GM21717 (cell line): Measurements from ENCODE around the gene HOXD9.

ENCODE experiments used
- ATAC-seq: cut with Tn5 transposase; IDR thresholded peaks from one replicate; pipeline ENCODE4 v1.9.1; 2021; ENCODE audit warnings: mild to moderate bottlenecking, moderate library complexity; ENCODE audit not compliant: unreplicated experiment

Gene HOXD9

GRCh38 chr2:176152350-176153181 lies 30.0 kb downstream of the HOXD9 start:
- no peak for ATAC-seq

DNA sequence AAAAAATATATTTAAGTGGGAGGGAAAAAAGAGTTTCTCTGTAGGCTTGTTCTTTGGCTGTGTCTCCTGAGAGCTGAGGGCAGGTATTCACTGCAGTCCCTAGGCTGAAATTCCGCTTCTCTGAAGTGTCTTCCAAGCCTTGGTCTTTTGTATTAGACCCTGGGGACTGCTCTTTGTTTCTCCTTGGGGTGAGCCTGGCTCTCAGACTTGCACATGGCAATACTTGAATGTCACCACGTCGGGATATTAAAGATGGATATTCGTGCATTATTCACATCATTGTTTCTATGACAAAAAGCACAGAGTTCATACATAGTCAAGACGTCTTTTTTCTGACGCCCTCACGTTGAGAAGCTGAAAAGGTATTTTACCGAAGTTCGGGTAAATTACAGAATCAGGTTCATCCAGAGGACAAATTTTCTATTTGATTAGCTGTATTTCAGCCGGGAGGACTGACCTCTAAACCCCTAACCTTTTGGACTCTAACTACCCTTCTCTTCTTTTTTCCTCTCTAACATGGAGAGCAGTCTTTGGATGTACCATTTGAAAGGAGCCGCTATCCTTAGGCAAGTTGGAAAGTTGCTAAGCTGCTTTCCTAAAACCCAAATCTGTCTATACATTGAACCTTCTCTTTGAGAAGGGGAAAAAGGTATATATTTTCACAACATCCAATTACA lies 32.2 kb downstream of the HOXD9 start:
- no peak for ATAC-seq

DNA sequence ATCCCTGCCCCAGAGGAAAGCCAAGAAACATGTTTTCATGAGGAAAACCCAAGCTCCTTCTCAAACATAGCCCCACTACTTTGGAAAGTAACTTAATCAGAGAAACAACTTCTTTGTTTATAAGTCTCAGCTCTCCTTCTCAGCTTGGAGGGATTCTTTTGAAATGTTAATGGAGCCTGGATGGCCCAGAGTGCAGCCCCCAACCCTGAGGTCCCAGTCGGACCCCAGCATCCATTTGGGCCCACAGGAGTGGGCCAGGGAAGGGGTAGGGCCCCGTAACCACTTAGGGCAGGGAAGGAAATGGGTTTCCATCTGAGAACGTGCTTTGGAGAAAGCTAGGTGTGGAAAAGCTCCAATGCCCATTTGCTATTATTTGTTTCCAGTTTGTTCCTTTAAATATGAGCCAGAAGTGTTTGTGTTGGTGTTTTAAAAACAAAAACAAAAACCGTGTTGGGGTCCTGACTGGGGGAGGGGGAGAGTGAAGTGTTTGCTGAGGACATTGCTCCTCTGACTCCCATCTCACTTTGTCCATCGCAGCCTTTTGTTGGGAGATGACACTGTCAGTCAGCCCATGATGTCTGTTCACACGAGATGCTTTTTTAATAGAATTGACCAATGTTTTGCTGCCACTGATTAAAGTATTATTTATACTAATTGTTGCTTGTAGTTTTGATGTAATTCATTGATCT lies 33.0 kb downstream of the HOXD9 start:
- no peak for ATAC-seq

- no peak for ATAC-seq
Measured at GRCh38 chr2:176156301-176156806, 33.8 kb downstream of the HOXD9 start.

DNA sequence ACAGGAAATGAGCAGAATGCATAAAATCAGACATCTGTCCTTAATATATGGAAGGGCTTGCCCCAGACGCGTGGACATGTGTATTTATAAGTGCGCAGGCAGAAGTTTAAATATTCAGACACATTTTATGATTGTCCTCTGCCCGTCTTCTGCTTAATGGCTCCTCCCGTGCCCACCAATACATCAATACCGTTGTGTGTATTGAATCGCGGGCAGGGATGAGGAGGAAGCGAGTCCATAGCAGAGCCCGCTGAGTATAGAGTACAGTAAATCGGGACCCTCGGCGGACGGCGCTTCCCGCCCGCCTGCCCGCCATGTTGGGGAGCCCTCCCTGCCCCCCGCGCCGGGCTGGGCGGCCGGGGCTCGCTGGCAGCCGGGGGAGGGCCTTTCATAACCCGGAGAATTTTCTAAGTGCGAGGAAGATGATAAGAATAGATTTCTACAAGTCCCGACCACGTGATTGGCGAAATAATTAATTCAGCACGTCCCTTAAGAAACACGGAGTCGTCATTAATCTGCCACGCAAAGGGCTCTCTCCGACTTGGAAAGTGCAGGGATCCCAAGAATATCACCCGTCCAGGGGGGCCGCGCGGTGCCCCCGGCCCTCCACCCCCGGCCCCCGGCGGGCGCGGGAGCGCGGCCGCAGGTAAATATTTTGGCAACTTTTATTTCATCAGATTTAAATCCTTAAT lies 34.4 kb downstream of the HOXD9 start, which contains the start of gene HOXD3:
TSS of gene HOXD3 (plus strand) at position 501 of the 692 bp plus-strand sequence. CDS start 11,808 bp downstream, outside the sequence.
- no peak for ATAC-seq

DNA sequence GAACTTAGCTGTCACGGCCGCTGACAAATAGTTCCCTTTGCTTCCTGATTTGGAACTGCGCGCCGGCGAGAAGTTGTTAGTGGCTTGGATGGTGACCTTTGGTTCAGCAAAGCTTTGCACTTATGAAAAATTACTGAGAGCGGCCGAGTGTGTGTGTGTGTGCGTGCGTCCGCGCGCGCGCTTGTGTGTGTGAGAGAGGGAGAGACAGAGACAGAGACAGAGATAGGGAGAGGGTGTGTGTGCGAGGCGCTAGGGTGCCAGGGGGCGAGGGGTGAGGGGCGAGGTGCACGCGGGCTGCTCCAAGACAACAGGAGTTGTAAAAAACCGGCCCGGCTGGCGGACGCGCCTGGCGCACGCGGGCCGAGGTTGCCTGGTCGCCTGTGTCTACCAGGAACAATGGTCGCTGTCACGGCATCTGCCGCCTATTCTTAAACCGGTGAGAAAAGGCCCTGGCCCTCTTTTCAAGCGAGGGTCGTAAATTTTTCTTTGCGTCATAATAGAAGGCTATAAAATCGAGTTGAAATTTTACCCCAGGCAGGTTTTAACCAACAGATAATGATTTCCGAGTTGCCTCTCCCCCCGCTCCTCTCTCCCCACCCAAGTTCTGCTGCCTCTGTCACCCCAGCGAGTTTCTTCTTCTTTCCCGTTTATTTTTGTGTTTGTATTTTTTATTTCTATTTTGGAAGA lies 35.1 kb downstream of the HOXD9 start:
- no peak for ATAC-seq

DNA sequence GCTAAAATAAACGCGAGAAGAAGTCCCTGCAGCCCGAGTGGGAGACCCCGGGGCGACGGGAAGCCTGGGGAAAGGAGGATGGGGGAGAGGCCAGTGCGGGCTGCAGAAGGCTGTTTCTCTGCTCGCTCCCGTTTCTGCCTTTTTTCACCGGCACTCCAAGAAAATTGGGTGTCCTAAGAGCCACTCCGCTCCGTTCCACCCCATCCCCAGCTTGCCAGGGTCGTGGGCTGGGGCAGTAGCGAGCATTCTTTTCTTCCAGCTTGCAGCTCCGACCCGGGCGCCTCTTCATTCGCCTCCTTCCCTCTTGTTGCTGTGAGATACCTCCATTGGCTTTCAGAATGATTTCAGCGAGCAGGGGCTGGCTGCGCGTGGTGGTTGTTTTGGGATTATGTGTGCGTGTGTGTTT lies 35.7 kb downstream of the HOXD9 start:
- ATAC-seq = no peak

- no peak for ATAC-seq
Measured at GRCh38 chr2:176158855-176159662, 36.5 kb downstream of the HOXD9 start.

DNA sequence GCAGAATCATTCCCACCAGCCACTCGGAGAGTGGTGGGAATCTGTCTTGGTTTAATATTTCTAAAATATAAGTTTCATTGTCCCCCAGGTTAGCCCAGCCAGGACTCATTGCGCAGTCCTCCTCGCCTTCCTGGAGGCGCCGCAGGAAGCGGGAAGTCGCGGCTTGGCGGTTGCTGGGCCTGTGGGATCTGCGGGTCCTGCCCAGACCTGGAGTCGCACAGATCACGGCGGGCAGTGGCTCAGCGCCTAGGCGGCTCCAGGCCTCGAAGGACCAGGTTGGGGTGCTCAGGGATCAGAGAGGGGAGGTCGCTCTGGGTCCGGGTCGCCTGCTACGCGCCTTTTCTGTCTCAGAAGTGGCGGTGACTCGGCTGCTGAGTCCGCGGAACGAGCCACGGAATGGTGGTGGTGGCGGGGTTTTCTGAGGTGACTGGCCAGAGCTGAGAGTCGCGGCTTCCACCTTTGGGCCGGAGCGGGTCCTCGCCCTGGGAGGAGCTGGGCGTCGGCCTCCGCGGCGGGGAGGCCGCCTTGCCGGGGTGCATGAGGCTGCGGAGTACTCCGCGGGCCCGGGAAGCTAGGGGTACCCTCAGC lies 37.2 kb downstream of the HOXD9 start:
- no peak for ATAC-seq

DNA sequence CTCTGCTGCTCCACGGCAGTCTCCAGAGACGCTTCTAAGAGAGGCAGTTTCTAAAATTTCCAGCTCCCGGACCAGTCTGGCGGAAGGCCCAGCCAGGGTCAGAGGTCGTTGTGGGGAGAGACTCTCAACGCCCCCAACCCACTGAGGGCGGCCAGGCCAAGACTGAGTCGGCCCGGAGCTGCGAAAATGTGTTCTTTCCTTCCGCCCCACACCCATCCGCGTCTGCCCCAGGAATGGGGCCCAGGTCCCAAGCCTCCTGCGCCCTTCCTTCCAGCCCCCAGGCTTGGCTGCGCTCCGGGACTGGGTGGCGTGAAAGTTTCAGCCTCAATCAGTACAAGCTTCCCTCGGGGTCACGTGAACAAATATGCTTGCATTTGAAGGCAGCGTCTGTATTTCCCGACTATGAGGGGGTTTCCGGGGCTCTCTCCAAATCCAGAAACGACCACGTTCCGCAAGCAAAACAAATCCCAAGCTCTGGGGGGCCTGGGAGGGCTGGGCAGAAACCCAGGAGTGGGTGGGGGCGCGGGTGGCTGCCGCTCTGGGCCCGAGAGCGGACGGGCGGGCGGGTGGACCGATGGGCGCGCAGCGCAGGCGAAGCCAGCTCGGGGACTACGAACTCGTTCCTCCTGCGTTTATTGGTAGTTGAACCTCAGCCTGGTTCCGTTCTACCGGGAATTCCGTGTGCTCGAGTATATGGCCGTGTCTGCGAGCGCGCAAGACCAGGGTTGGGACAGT lies 37.9 kb downstream of the HOXD9 start:
- ATAC-seq = no peak

DNA sequence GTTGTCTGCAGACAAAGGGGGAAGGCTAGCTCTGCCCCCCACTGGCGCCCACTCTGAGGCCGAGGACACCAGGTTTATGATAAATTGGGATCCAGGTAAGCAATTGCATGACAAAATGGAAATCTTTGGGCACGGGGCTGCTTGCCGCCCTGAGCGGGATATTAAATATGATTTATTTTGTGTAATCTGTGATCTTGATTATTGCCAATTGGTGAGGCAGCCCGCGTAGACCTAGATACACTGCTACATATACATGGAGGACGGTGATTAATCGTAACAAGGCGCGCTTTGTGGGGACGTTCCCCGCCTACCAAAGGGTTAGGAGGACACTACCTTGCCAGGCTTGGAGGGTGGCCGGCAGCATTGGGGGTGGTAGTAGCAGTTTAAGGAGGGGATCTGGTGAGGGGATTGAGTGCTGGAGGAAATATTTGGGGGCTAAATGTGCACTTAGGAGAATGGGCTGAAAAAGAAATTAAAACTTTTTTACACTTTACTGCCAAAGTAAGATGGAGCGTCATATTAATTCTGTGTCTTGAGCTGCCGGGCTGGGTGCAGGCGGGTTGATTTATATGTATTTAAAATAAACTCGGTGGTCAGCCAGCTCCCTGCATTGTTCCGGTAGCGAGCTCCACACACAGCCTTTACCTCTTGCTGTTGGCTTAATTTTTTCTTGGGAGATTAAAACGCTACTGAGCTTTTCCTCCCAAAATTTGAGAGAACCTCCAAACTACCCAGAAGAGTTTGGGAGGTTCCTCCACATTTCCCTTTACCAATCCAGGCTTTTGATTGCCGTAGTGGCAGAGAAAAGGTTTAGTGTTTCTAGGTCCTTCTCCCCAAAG lies 38.7 kb downstream of the HOXD9 start:
- no peak for ATAC-seq

GRCh38 chr2:176161825-176162626 lies 39.5 kb downstream of the HOXD9 start:
- no peak for ATAC-seq

DNA sequence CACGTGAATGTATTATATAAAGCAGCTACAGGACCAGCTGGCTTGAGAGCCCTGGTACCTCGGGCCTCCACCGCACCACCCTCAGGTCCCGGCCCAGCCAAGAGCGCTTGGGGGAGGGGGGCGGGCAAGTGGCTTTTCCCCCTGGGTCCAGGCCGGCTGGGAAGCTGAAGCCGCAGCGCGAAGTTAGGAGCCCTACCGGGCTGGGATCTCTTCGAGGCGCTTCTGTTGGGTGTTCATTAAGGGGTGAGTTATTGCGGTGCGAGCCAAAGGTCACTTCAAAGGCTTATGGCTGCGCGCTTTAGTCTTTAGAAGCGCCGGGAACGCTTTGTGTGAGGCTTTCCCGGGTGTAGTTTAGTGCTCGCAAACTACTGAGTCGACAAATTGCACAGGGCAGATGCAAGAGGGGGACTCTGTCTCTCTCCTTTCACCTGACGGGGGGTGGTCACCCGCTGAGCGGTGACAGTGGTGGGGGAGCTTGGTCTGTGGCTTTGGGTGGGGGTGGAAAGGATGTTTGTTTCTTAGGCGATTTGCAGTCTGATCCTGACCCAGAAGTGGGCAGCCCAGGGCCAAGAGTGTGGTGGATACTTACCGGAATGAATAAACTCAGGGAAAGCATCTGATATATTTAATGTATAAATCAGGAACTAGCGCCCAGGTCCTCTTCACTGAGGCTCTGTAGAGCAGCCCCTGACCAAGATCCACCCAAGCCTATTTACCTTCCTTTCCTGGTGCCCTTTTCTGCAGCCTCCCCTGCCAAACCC lies 40.6 kb downstream of the HOXD9 start:
- ATAC-seq = no peak

- ATAC-seq = no peak
Measured at GRCh38 chr2:176163672-176164056, 41.1 kb downstream of the HOXD9 start.

GRCh38 chr2:176164201-176164600 lies 41.7 kb downstream of the HOXD9 start:
- no peak for ATAC-seq
